Keratinocyte (primary cell): ENCODE results near the gene SLC17A2. TPM values are rescaled to one million over a fixed set of nuclear protein-coding genes. Genes with fewer than 3 reads are reported as not detected.

Experiments used
- DNase-seq: peaks from one replicate; pipeline ENCODE4 v3.0.0-alpha.2; 2011; ENCODE audit warnings: low read depth, missing footprints, low spot score
- FAIRE-seq: peaks from 2 replicates; lab custom pipeline; 2011; peaks lifted over from hg19 to GRCh38; lab: Jason Lieb, UNC
- H2AFZ ChIP-seq: 2 replicates; pipeline ENCODE4 v1.6.0; 2012; ENCODE audit warnings: low read length, control low read depth, inconsistent platforms; ENCODE audit not compliant: control insufficient read depth
- H3K27ac ChIP-seq: 2 replicates; pipeline ENCODE4 v1.5.1; 2011; ENCODE audit warnings: low read length; ENCODE audit not compliant: control insufficient read depth, insufficient read depth
- H3K27me3 ChIP-seq: 3 replicates; pipeline ENCODE4 v1.6.0; 2011; ENCODE audit warnings: low read length; ENCODE audit not compliant: control insufficient read depth, insufficient read depth; ENCODE audit errors: extremely low read depth
- H3K36me3 ChIP-seq, 2 experiments: 2 replicates in 1 of 2; 3 replicates in 1 of 2; pipeline ENCODE4 v1.5.1; 2011; ENCODE audit warnings: low read length in 2 of 2, mild to moderate bottlenecking in 1 of 2; ENCODE audit not compliant: control insufficient read depth in 2 of 2, insufficient read depth in 2 of 2; ENCODE audit errors: extremely low read depth in 1 of 2
- H3K4me1 ChIP-seq: 3 replicates; pipeline ENCODE4 v1.5.1; 2011; ENCODE audit warnings: low read length; ENCODE audit not compliant: control insufficient read depth, insufficient read depth; ENCODE audit errors: extremely low read depth
- H3K4me2 ChIP-seq: 3 replicates; pipeline ENCODE4 v1.6.0; 2011; ENCODE audit warnings: low read depth, low read length; ENCODE audit not compliant: control insufficient read depth, insufficient read depth; ENCODE audit errors: extremely low read depth
- H3K4me3 ChIP-seq, 3 experiments: fragments of 200-600 bp in 1 of 3; sonication (generic) in 1 of 3; 2 replicates in 2 of 3; 3 replicates in 1 of 3; pipeline ENCODE4 v1.5.1; 2011 to 2016; ENCODE audit warnings: low read length in 3 of 3, mild to moderate bottlenecking in 3 of 3, control low read depth in 2 of 3, inconsistent platforms in 1 of 3, low read depth in 1 of 3, mixed read lengths in 1 of 3, mixed run types in 1 of 3, moderate library complexity in 1 of 3; ENCODE audit not compliant: control insufficient read depth in 2 of 3, insufficient read depth in 2 of 3; ENCODE audit errors: extremely low read depth in 1 of 3
- H3K79me2 ChIP-seq: 2 replicates; pipeline ENCODE4 v1.6.0; 2012; ENCODE audit warnings: low read length; ENCODE audit not compliant: control insufficient read depth, insufficient read depth
- H3K9ac ChIP-seq: 3 replicates; pipeline ENCODE4 v1.6.0; 2011; ENCODE audit warnings: low read length; ENCODE audit not compliant: control insufficient read depth, insufficient read depth; ENCODE audit errors: extremely low read depth
- H3K9me1 ChIP-seq: 3 replicates; pipeline ENCODE4 v1.6.0; 2011; ENCODE audit warnings: low read length; ENCODE audit not compliant: control insufficient read depth, insufficient read depth; ENCODE audit errors: extremely low read depth
- H3K9me3 ChIP-seq: 2 replicates; pipeline ENCODE4 v1.5.1; 2012; ENCODE audit warnings: low read depth, low read length; ENCODE audit not compliant: control insufficient read depth
- H4K20me1 ChIP-seq: 3 replicates; pipeline ENCODE4 v1.6.0; 2011; ENCODE audit warnings: low read length; ENCODE audit not compliant: control insufficient read depth, insufficient read depth; ENCODE audit errors: extremely low read depth
- CTCF ChIP-seq, 3 experiments: IDR thresholded peaks in 1 of 3; conservative IDR thresholded peaks in 1 of 3; optimal IDR thresholded peaks in 1 of 3; 2 replicates in 2 of 3; 3 replicates in 1 of 3; pipeline versions ENCODE3 to v1.5.1; 2011; ENCODE audit warnings: low read length in 3 of 3, mild to moderate bottlenecking in 3 of 3, moderate library complexity in 2 of 3, control low read depth in 1 of 3, inconsistent platforms in 1 of 3; ENCODE audit not compliant: insufficient read depth in 2 of 3; ENCODE audit errors: extremely low read depth in 1 of 3
- EZH2 ChIP-seq: IDR thresholded peaks from one replicate; pipeline ENCODE4 v1.6.1; 2012; ENCODE audit warnings: inconsistent platforms, mild to moderate bottlenecking, low read length, moderate library complexity
- dilution Hi-C: fragments of 300-500 bp; cut with MboI; formaldehyde crosslinking; loops from one replicate; pipeline ENCODE4 v1.7.0; 2020; ENCODE audit warnings: low sequenced_read_pairs; ENCODE audit not compliant: extremely low pct_ligation_motif_present
- polyA minus RNA-seq, 3 experiments: library from RNA; depleted of rRNA, polyadenylated mRNA; stranded (reverse); fragments of >200 nt; gene quantifications; 1 replicate in 1 of 3; 2 replicates in 1 of 3; 3 replicates in 1 of 3; pipeline ENCODE4 v1.2.3, GENCODE V29; 2011
- polyA plus RNA-seq, 5 experiments: library from polyadenylated mRNA; depleted of rRNA in 3 of 5; stranded (reverse) in 3 of 5; stranded (forward) in 1 of 5; unstranded in 1 of 5; fragments of >200 nt; gene quantifications; 1 replicate in 1 of 5; 2 replicates in 3 of 5; 3 replicates in 1 of 5; pipeline versions ENCODE4 v1.2.1 to v1.2.3, GENCODE V29; 2011 to 2012; ENCODE audit warnings: missing spikeins in 2 of 5, low read depth in 1 of 5, low replicate concordance in 1 of 5

SLC17A2 gene
- polyA plus RNA-seq (not detected in 3 replicates), polyA minus RNA-seq (not detected in 3 replicates)
- not detected for polyA plus RNA-seq (2011; ENCODE audit: low read depth)
- not detected in 2 replicates for polyA plus RNA-seq (2011; cell fraction: cytosol; rRNA removed)
- not detected in 2 replicates for polyA plus RNA-seq (2011; cell fraction: nucleus; rRNA removed)
- polyA plus RNA-seq (2012; ENCODE audit: low replicate concordance) = not detected in 2 replicates
- not detected for polyA minus RNA-seq (2011; cell fraction: cytosol; rRNA and poly(A)+ RNA removed)
- polyA minus RNA-seq (2011; cell fraction: nucleus; rRNA and poly(A)+ RNA removed) = not detected in 2 replicates

- Histone ChIP-seq H4K20me1 (no peaks in the 10 kb centered on the region), H3K9me3 (no peaks in the 10 kb centered on the region), H3K9ac (no peak within 1 kb of the TSS), H2AFZ (no peak within 1 kb of the TSS), H3K79me2 (no peaks in the 10 kb centered on the region), H3K4me3 (no peak within 1 kb of the TSS), H3K27ac (no peak within 1 kb of the TSS), H3K27me3 (no peaks in the 10 kb centered on the region), H3K4me2 (no peak within 1 kb of the TSS), H3K9me1 (no peaks in the 10 kb centered on the region), H3K4me1 (no peaks in the 10 kb centered on the region), H3K36me3 (no peaks in the 10 kb centered on the region)
- no peak for FAIRE-seq
- DNase-seq = no peak
- TF ChIP-seq EZH2 (no peak), CTCF (optimal IDR thresholded peaks at IDR 0.05 in 1 of 3, IDR thresholded peaks at IDR 0.05 in 1 of 3, conservative IDR thresholded peaks at IDR 0.05 in 1 of 3; ENCODE audit: extremely low read depth in 1 of 3, insufficient read depth in 2 of 3, low read length in 3 of 3) (no peak)
- dilution Hi-C loops = no loop called here
Observed at GRCh38 chr6:25930532-25931410, at the start of gene SLC17A2. SLC17A2 (minus strand) TSS chr6:25930691; CDS start chr6:25925796, 4,895 bp downstream.

- Histone ChIP-seq H3K27ac (no peak overlapping the region), H3K4me2 (no peak overlapping the region), H3K4me3 (no peak overlapping the region), H3K4me1 (peaks cover 6% of the 10 kb centered on the region), H4K20me1 (no peaks in the 10 kb centered on the region), H3K9ac (no peak overlapping the region), H3K36me3 (peaks cover 25 to 26% of the 10 kb centered on the region in 2 experiments), H3K9me3 (no peaks in the 10 kb centered on the region), H3K9me1 (no peaks in the 10 kb centered on the region), H2AFZ (no peak overlapping the region), H3K79me2 (no peaks in the 10 kb centered on the region), H3K27me3 (no peaks in the 10 kb centered on the region)
- FAIRE-seq (no peak), DNase-seq (no peak)
- TF ChIP-seq CTCF (optimal IDR thresholded peaks at IDR 0.05 in 1 of 3, IDR thresholded peaks at IDR 0.05 in 1 of 3, conservative IDR thresholded peaks at IDR 0.05 in 1 of 3; ENCODE audit: extremely low read depth in 1 of 3, insufficient read depth in 2 of 3, low read length in 3 of 3) (no peak), EZH2 (no peak)
- dilution Hi-C loops = no loop called here
Observed at GRCh38 chr6:25975923-25976560, 45.6 kb upstream of the SLC17A2 start.
